ENCODE data around the gene SIL1. TPM values are rescaled to one million over a fixed set of nuclear protein-coding genes. Genes with fewer than 3 reads are reported as not detected.
"Not testable (repeated sequence)": the region's sequence is repeated elsewhere in the genome, so short reads cannot be mapped to it uniquely, and the experiment has no call there.

SIL1 gene
- polyA plus RNA-seq, 4 donors = 43.7 to 55.8 (median 50.1) TPM

- no peak for DNase-seq (ENCODE audit: low read depth in 4 of 4, low spot score in 2 of 4)
Observed at GRCh38 chr5:139177809-139178588, 20.2 kb downstream of the SIL1 start.

GRCh38 chr5:139177281-139177680 is 20.9 kb downstream of the SIL1 start:
- not testable (repeated sequence) for DNase-seq (ENCODE audit: low read depth in 4 of 4, low spot score in 2 of 4)

DNA sequence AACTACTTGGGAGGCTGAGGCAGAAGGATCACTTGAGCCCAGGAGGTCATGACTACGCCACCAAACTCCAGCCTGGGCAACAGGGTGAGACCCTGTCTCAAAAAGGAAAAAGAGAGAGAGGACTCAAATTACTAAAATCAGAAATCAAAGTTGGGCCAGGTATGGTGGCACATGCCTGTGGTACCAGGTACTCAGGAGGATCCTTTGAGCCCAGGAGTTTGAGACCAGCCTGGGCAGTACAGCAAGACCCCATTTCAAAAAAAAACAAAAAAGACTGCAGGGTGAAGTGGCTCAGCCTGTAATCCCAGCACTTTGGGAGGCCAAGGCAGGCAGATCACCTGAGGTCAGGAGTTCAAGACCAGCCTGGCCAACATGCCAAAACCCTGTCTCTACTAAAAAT is 23.8 kb downstream of the SIL1 start:
- DNase-seq (ENCODE audit: low read depth in 4 of 4, low spot score in 2 of 4) = not testable (repeated sequence)

DNA sequence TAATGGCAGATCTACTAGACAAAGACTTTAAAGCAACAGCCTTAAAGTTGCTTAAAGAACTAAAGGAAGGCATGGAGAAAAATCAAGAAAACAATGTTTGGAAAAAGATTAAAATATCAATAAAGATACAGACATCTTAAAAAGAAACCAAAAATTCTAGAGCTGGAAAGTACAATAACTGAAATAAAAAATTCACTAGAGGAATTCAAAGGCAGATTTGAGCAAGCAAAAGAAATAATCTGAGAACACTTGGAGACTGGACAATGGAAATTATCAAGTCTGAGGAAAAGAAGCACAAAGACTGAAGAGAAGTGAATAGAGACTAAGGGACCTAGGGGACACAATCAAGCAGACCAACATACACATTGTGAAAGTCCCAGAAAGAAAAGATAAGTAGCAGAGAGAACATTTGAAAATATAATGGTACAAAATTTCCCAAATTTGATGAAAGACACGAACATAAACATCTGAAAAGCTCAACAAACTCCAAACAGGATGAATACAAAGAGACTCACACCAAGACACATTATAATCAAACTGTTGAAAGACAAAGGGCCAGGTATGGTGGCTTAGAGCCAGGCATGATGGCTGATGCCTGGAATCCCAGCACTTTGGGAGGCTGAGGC is 26.3 kb downstream of the SIL1 start:
- no peak for DNase-seq (ENCODE audit: low read depth in 4 of 4, low spot score in 2 of 4)

DNA sequence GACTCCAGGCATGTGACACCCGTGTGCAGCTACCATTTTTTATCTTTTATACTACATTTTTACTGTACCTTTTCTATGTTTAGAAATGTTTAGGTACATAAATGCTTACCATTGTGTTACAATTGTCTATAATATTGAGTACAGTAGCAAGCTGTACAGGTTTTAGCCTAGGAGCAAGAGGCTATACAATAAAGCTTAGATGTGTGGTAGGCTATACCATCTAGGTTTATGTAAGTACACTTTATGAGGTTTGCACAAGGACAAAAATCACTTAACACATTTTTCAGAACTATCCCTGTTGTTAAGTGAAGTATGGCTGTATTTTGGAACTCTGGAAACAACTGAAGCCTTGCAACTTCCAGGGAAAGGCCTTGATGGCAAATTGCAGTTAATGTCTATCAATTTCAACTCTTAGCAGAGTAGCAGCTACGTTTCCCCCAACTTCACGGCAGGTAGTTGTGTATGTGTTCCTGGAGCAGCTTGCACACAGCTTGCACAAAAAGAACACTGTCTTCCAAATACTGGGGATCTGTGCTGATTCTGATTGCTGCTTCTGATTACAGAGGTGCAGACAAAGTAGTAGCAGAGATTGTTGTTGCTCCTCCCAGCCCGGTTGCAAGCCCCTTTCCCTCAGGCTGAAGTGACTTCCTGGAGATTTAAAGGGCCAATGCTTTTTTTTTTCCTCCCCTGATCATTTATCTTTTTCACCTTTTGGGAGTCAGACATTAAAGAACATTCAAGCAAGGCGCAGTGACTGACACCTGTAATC is 30.0 kb downstream of the SIL1 start:
- no peak for DNase-seq (ENCODE audit: low read depth in 4 of 4, low spot score in 2 of 4)

DNA sequence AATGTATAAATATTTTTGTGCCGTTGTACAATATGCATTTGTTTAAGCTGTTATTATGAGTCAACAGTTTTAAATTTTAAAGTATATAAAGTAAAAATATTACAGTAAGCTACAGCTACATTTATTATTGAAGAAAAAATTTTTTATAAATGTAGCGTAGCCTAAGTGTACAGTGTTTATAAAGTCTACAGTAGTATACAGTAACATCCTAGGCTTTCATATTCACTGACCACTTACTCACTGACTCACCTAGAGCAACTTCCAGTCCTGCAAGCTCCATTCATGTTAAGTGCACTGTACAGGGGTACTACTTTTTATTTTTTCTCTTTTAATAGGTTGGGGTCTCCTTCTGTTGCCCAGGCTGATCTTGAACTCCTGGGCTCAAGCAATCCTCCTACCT is 30.6 kb downstream of the SIL1 start:
- DNase-seq (ENCODE audit: low read depth in 4 of 4, low spot score in 2 of 4) = no peak

- no peak for DNase-seq (ENCODE audit: low read depth in 4 of 4, low spot score in 2 of 4)
Observed at GRCh38 chr5:139167063-139167462, 31.1 kb downstream of the SIL1 start.

DNA sequence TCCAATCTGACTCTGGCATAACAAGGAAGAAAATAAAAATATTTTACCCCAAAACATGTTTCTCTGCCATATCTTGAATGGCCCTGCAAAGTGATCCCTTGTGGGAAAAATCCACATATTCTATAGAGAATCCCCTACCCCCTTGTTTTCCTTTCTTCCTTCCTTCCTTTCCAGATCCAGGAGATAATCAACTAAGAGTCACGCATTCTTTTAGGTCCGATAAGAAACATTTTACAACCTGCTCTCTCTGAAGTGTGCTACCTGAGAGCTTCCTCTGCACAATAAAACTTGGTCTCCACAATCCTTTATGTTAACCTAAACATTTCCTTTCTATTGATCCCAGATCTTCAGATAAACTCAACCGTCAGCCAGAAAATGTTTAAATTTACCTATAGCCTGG is 33.3 kb downstream of the SIL1 start:
- not testable (repeated sequence) for DNase-seq (ENCODE audit: low read depth in 4 of 4, low spot score in 2 of 4)

DNA sequence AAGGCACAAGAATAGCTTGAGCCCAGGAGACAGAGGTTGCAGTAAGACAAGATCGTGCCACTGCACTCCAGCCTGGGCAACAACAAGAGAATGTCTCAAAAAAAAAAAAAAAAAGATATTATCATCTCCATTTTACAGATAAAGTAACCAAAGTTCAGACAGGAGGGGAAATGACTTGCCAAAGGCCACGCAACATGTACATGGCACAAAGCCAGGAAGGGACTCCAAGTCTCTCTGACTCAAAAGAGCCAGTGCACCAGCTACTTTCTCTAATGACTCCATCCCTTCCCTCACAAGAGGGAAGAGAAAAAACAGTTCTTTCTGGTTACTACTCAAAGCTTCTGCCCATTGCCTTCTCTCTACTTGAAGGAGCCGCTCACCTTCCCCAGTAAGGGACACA is 34.1 kb downstream of the SIL1 start:
- DNase-seq (ENCODE audit: low read depth in 4 of 4, low spot score in 2 of 4) = no peak

- DNase-seq (ENCODE audit: low read depth in 4 of 4, low spot score in 2 of 4) = no peak
Observed at GRCh38 chr5:139162448-139162847, 35.7 kb downstream of the SIL1 start.

GRCh38 chr5:139158791-139159190 is 39.4 kb downstream of the SIL1 start:
- DNase-seq (ENCODE audit: low read depth in 4 of 4, low spot score in 2 of 4) = no peak

GRCh38 chr5:139157556-139157955 is 40.6 kb downstream of the SIL1 start:
- no peak for DNase-seq (ENCODE audit: low read depth in 4 of 4, low spot score in 2 of 4)

DNA sequence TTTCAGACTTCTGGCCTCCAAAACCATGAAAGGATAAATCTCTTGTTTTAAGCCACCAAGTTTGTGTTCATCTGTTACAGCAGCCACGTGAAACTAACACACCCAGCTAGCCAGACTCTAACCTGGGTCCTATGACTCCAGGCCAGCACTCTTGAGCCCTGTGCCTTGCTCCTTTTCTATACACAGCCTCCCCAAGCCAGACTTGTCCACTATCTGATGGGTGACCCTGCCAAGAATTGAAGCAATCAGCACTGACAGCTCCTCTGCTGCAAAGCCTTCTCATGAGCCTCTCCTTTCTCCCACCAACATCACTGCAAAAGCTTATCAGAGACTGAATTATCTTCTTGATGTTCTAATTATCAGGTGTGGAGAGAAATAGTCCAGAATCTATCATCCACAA is 41.4 kb downstream of the SIL1 start:
- DNase-seq (ENCODE audit: low read depth in 4 of 4, low spot score in 2 of 4) = no peak

GRCh38 chr5:139155333-139155732 is 42.8 kb downstream of the SIL1 start:
- DNase-seq (ENCODE audit: low read depth in 4 of 4, low spot score in 2 of 4) = no peak

DNA sequence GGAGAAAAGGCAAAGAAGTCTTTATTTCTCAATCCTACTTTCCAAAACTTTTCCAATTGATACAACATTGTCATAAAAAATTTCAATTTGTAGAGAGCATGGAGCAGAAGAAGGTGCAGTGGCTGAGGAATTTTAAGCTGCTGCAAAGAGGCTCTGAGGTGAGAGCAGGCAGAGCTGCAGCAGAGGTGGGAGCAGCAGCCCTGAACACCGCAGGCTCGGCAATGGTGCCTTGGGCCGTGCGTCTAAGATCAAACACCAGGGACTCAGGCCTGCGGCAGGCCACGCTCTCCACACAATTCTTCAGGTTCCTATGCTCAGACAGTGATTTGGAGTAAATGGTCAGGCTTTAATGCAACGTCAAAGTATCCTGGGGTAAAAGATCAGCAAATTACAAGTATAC is 46.3 kb downstream of the SIL1 start:
- DNase-seq (ENCODE audit: low read depth in 4 of 4, low spot score in 2 of 4) = no peak

DNA sequence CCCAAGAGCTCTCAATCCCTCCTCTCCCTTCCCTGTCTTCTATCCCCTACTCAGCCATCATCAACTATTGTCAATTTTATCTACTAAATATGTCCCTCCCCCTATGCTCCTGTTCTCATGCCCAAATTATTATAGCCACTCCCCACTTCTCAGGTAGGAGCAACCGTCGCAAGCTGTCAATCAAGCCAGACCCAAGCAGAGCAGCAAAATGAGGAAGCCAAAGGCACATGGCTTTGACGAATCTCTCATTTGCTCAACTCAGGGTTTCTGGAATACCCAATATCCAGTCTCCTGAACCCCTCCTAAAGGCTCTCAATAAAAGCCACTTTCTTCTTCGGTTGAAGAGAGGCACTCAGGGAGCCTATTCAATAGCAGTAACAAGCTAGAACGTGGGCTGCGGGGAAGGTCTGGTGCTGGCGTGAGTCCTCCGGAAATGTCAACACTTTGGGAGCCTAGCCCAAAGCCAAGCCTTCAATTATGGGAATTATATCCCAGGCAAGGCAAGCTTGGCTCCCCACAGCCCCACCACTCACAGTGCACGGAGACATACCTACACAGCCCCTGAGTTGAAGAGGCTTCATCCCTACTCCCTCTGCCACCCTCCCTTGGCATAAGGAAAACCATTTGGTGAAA is 47.7 kb downstream of the SIL1 start:
- no peak for DNase-seq (ENCODE audit: low read depth in 4 of 4, low spot score in 2 of 4)

DNA sequence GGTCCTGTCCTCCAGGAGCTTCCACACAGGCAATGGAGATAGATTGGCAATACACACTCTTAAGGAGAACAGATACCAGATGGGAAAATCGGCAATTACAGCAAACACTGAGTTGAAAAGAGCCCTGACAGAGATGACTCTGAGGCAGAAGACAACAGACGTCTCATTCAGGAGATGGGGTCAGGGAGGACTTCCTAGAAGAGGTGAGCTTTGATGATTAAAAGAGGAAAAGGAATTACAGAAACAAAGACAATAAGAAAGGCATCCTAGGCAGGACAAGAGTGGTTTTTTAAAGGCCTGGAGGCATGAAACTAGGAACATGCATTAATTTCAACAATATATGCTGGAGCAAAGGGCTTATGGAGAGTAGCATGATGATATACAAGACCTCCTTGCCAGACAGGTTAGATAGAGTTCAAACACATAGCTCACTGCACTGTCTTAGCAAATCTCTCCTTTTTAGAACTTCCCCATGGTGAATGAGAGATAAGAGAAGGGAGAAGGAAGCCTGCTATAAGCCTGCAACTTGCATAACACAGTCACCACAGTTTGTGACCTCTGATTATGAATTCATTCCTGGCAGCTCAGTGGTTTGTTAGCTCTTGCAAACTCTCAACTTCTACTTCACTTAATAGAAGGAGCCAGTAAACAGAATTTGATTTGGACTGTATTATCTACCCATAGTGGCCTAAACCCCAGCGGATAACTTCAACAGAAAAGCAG is 48.5 kb downstream of the SIL1 start:
- no peak for DNase-seq (ENCODE audit: low read depth in 4 of 4, low spot score in 2 of 4)

DNA sequence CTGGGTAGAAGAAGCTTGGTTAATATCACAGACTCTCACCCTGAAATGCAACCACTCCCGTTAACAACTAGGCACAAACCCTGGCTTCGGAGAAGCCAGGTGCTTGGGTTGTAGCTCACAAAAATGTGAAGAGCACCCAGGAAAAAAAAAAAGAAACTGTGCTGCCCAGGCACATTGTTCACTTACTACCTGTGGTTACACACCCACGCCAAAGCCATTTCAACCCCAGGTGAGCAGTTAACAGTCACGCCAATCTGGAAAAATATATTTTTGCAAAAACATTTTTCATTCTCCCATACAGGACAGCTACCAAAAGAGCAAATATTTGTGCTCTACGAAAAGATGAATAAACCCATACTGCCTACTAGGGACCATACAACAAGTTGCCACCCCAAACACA is 49.2 kb downstream of the SIL1 start:
- DNase-seq (ENCODE audit: low read depth in 4 of 4, low spot score in 2 of 4) = no peak

GRCh38 chr5:139148306-139148705 is 49.9 kb downstream of the SIL1 start:
- no peak for DNase-seq (ENCODE audit: low read depth in 4 of 4, low spot score in 2 of 4)

DNA sequence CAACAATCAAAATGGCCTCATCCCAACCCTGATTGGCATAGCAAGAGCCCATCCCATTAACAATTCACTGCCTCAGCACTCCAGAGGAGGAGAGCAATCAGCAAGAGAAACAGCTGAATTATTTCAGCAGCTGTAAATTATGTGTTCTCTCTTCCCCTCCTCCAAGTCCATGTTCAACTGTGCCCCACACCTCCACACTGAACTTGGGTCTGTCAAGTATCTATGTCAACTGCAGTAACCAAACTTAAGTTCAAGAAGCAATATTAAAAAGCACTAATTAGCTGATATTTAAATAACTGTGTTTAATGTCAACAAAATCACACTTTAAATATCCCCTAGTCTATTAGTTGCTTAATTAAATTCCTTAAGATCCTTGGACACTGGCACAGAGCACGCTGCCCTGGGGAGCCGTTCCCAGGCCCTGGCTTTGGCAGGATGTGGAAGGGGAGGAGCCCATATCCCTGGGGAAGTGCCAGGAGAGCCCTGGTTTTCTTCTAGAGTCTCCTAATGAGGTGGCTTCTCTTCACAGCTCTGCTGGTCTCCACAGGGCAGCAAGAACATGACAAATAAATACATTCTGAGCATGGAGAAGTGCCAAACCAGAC is 50.6 kb downstream of the SIL1 start:
- DNase-seq (ENCODE audit: low read depth in 4 of 4, low spot score in 2 of 4) = no peak

All from left renal cortex interstitium (tissue), 4 donors.